ENCODE measurements around the gene CGREF1.

CGREF1 gene

DNA sequence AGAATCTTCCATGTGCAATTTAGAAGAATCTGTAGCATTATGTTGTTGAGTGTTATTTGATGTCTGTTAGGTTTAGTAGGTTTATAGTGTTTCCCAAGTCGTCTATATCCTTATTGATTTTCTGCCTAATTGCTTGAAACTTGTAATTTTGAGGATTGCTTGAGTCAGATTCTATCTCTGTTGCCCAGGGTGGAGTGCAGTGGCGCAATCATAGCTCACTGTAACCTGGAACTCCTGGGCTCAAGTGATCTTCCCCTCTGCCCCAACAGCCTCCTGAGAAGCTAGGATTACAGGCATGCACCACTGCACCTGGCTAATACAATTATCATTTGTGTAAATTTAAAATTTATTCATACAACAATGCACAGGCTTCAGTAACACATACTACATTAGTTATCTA, 26.8 kb upstream of the CGREF1 start:
- TF ChIP-seq, protein P1, sequence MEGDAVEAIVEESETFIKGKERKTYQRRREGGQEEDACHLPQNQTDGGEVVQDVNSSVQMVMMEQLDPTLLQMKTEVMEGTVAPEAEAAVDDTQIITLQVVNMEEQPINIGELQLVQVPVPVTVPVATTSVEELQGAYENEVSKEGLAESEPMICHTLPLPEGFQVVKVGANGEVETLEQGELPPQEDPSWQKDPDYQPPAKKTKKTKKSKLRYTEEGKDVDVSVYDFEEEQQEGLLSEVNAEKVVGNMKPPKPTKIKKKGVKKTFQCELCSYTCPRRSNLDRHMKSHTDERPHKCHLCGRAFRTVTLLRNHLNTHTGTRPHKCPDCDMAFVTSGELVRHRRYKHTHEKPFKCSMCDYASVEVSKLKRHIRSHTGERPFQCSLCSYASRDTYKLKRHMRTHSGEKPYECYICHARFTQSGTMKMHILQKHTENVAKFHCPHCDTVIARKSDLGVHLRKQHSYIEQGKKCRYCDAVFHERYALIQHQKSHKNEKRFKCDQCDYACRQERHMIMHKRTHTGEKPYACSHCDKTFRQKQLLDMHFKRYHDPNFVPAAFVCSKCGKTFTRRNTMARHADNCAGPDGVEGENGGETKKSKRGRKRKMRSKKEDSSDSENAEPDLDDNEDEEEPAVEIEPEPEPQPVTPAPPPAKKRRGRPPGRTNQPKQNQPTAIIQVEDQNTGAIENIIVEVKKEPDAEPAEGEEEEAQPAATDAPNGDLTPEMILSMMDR (IDR thresholded peaks at IDR 0.05), result no peak

DNA sequence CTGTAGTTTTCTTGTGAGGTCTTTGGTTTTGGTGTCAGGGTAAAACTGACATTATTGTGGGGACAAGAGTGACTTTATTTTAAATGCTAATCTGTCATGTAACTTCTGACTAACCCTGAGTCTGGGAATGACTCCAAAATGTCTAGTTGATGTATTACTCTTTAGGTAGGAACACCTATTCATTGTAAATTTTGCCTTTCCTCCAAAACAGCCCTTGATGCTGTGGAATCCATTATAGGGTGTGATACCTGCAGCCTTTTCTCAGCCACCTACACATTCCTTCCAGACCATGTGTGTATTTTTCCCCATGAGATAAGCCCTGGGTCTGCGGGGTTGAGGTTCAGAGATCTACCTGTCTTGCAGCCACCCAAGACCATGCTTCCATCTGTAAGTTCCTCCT, 24.4 kb upstream of the CGREF1 start:
- TF ChIP-seq, protein P1 (IDR thresholded peaks at IDR 0.05), result no peak

DNA sequence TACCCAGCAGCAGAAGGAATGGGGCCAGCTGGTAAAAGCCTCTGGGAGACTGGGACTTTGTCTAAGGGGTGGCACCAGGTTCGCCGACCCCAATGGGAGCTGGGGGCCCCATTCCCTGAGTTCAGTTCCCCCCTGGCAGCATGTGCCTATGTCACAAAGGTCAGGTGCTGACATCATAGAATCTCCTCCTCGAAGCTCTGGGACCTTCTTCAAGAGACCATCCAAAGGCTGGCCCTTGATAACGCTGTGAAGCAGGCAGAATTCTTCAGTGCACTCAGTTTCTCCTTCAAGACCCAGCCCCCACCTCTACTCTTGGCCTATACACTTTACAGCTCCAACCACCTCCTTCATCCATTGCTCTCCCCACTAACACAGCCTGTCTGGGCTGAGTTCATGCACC, 20.4 kb upstream of the CGREF1 start, which contains the start of gene PRR30:
Gene PRR30, minus strand, starts transcription at position 101 of the 400 bp plus-strand sequence. CDS start 1,081 bp downstream, outside the sequence.
- TF ChIP-seq, protein P1 (IDR thresholded peaks at IDR 0.05), result no peak

DNA sequence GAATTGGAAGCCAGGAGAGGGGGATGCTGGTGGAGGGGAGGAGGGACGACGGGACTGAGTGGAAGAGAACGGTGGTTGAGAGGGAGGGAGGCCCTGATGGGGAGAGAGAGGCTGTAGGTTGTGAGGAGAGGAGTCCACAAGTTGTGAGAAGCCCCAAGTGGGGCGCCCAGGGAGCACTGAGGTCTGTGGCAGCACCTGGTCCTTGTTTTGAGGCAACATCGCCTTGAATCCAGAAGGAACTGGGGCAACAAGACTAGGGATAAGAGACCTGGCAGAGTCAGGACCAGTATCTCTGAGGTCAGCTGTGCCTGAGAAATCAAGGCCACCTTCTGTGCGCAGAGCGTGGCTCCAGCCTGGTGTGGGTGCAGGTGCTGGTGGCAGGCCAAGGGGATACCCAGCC, 19.2 kb upstream of the CGREF1 start:
- TF ChIP-seq, protein P1 (IDR thresholded peaks at IDR 0.05), result no peak

DNA sequence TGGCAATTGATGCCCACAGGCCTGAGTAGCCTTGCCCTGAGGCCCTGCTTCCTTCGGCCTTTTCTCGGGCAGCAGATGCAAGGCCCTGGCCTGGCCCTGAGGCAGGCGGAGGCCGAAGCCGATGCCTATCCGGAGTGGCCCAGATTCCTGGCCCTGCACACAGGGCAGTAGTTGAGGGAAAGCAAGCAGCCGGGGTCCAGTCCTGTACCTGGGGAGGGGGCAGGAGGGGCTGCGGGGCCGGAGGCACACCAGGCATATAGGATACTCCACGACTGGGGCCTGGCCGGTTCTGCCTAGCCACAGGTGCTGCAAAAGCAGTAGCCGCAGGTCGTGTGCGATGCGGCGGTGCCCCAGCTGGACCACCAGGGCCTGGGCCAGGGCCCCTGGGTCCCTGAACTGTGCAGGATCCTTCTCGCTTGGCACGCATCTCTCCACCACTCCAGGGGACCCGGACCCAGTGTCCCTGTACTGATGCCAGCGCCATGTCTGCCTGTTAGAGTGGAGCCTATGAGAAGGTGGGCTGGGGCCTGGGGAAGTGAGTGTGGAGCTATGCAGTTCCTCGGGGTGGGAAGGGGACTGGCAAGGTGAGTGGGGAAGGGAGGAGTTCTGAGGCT, 18.5 kb upstream of the CGREF1 start:
- TF ChIP-seq, protein P1 (IDR thresholded peaks at IDR 0.05), result no peak

GRCh38 chr2:27136751-27137150, 17.8 kb upstream of the CGREF1 start:
- TF ChIP-seq, protein P1 (IDR thresholded peaks at IDR 0.05), result no peak

- TF ChIP-seq, protein P1 (IDR thresholded peaks at IDR 0.05), result no peak
These were observed 16.6 kb upstream of the CGREF1 start for GRCh38 chr2:27135478-27135955.
